Measurements from ENCODE around the gene EYS.

Gene EYS

GRCh38 chr6:64847396-64847795, 859.6 kb downstream of the EYS start:
- no peak for DNase-seq (ENCODE audit: low read depth in 2 of 2)

DNA sequence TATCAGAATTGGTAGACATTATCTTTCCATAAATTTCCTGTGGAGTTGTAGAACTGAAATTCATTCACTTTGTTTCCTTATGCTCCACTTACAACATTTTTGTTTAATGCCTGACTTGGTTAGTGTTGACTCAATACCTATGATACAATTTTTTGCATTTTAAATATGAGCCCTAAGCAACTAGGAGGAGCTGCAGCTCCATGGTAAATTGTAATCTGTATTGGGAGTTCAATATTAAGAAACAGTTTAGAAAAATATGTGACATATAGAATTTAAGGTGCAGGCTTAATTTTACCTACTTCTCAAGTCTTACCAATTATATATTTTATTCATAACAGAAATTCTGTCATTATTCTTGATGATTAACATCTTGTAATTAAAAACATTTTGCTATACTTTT, 868.3 kb downstream of the EYS start:
- DNase-seq (ENCODE audit: low read depth in 2 of 2): no peak

GRCh38 chr6:64831680-64832079, 875.3 kb downstream of the EYS start:
- DNase-seq (ENCODE audit: low read depth in 2 of 2): no peak

DNA sequence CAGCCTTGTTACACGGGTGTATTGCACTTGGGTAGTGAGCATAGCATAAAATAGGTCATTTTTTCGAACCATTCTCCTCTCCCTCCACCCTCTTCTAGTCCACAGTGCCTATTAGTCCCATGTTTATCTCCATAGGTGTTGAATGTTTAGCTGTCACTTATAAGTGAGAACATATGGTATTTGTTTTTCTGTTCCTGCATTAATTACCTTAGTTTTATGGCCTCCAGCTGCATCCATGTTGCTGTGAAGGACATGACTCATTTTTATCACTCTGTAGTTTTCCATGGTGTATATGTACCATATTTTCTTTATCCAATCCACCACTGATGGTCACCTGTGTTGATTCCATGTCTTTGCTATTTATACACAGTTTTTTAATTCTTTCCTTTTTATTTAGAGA, 889.5 kb downstream of the EYS start:
- DNase-seq (ENCODE audit: low read depth in 2 of 2): no peak

DNA sequence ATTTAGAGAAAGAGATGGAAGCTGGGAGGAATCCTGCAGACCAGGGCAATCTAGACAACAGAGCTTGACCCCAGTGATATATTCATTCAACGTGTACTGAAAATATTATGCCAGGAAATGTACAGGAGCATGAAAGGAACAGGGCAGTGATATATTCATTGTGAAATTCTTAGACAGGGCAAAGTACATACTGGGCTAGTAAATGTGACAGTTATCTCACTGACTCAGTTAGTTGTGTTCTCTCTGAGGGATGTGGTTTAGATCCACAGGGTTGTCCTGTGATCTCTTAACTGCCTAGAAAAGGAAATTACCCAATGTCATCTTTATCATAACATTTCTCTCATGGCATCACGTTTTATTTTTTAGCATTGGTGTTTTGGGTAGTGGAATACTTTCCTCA, 891.3 kb downstream of the EYS start:
- no peak for DNase-seq (ENCODE audit: low read depth in 2 of 2)

GRCh38 chr6:64812138-64812537, 894.9 kb downstream of the EYS start:
- no peak for DNase-seq (ENCODE audit: low read depth in 2 of 2)

GRCh38 chr6:64811119-64811518, 895.9 kb downstream of the EYS start:
- no peak for DNase-seq (ENCODE audit: low read depth in 2 of 2)

DNA sequence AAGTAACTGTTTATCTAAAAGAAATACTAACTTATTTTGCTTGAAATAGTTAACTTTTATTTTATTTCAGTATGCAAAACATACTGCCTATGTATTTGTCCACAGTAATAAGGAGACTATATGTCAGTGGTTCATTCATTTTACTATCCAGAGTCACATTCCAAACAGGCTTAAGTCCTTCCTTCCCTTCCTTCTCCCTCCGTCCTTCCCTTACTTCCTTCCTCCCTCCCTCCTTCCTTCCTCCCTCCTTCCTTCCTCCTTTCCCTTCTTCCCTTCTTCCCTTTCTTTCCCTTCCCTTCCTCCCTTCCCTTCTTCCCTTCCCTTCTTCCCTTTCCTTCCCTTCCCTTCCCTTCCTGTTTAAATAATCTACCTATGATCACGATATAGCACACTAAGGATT, 899.2 kb downstream of the EYS start:
- DNase-seq (ENCODE audit: low read depth in 2 of 2): no peak

DNA sequence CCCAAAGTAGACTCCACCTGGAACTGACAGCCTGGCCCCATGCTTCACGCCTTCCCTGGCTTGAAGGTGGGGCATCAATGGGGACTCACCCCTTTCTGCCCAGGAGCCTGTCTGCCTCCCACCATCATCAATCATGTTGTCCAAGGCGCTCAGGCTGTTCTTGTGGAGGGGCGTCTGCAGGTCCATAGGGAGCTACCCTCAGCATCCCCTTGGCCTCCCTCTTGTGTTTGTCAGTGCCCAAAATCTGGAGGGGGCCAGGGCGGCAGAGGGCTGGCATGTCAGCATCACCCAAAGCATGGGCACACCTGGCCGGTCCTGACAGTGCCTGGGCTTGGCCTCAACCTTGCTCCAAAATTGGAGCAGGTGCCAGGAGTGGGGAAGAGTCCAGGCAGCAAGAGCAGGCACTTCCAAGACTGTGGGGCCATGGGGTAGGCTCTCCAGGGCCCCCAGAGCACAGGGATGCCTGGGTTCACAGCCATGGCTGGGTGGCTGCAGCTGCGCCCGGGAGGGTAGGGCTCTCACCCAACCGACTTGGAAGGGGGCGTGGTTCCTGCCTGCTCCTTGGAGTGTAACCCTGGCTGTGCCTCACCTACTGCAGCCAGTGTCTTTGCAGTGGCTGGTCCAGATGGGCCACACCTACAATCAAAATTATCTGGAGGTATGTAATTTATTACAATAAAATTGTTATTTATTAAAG, 903.4 kb downstream of the EYS start:
- DNase-seq (ENCODE audit: low read depth in 2 of 2): no peak

DNA sequence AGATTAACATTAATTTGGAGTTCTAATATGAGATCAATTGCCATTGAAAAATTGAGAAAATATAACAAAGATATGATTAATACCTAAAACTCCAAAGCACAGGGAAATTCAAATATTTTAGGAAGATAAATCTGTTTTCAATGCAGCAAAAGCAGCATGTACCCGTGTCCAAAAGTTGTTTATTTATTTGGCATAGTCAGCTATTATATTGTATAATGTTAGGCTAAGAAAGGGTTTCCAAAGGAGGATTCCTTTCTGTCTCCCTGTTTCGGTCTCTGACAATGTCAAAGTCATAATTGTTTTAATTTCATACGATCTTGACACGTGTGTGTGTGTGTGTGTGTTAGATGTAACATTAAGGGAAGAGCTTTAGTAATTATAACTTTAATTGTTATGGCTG, 914.5 kb downstream of the EYS start:
- no peak for DNase-seq (ENCODE audit: low read depth in 2 of 2)

DNA sequence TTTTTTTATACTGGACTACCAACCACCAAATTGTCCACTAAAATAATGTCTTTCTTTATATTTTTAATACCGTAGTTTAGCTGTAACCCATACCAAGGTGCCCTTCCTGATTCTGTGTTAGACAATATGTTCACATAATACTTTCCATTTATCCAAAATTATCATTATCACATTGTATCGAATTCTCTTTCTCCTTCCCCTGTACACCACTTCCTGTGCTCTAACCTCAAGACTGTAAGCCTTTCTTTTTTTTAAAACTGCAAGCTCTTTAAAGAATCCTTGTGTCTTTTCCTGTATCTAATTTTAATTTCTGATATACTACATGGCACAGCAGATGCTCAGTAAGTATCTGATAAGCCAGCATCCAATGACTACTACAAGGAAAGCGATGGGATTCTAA, 917.5 kb downstream of the EYS start:
- no peak for DNase-seq (ENCODE audit: low read depth in 2 of 2)

DNA sequence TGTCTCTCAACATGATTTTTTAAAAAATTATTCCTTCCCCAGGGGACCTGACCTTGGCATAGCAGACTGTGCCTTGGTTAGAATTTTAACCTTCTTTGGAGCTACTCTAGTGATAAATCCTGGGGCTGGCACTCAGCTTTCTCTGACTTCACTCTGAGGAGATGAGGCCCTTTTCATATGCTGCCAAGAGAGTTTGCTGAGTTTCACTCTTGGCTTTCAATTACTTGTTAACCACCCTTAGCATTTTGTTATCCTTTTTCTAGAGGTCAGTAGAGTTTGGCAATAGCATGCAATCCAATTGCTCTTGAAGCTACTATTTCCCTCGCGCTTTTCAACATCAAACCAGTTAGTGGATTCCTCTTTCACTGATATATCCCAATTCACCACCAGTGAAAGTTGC, 920.3 kb downstream of the EYS start:
- DNase-seq (ENCODE audit: low read depth in 2 of 2): no peak

GRCh38 chr6:64782877-64783276, 924.1 kb downstream of the EYS start:
- DNase-seq (ENCODE audit: low read depth in 2 of 2): no peak

- no peak for DNase-seq (ENCODE audit: low read depth in 2 of 2)
These were observed 928.9 kb downstream of the EYS start for GRCh38 chr6:64777941-64778785.

GRCh38 chr6:64776359-64776758, 930.7 kb downstream of the EYS start:
- no peak for DNase-seq (ENCODE audit: low read depth in 2 of 2)

DNA sequence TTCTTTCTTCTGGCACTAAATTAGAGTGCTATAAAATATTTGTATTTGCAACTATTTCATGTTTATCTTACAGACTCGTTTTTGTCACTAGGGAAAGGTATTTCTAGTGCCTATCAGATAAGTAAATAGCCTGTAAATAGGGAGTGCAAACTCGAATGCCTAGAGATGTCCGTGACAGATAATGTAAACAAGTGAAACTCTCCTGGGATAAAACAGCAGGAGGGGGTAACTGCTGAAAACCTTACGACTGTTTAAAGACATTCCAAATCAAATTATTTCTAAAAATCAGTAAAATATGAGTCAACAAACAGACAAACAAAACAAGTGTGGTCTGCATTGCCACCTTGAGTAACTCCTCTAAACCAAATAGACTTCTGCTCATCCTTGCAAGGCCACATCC, 932.1 kb downstream of the EYS start:
- DNase-seq (ENCODE audit: low read depth in 2 of 2): no peak

- no peak for DNase-seq (ENCODE audit: low read depth in 2 of 2)
These were observed 956.1 kb downstream of the EYS start for GRCh38 chr6:64750910-64751309.

DNA sequence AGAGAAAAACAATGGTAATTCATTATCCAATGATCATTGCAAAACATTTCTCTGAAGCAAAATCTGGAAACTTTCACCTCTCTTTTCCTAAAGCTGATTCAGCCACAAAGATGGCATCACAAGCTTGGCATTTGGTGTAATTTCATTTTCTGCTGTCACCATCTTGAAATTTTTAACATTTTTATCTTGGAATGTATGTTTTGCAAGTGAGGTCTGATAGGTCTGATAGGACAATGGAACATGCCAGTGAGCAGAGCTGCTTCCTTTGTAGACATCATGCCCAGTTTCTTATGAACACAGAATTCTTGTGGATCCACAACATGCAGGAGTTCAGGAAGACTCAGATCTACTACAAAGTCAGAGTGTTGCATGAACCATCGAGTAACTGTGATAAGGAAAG, 969.6 kb downstream of the EYS start:
- no peak for DNase-seq (ENCODE audit: low read depth in 2 of 2)

GRCh38 chr6:64736421-64736950, 970.5 kb downstream of the EYS start:
- DNase-seq (ENCODE audit: low read depth in 2 of 2): no peak

DNA sequence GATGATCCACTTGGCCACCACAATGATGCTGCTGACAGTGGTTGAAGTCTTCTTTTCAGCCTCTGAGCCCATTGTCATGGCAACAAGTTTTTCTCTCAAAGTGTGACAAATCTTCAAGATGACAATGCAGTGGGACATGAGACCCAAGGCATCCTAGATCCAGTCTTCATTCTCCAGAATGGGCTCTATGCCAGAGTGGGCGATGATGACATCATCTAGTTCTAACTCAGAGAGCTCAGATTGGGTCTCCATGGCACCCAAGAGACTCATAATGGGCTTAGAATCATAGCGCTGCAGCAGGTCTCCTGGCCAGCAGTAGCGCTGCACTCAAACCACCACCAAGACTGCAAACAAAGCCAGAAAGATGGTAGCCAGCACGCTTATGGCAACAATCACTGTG, 973.6 kb downstream of the EYS start:
- DNase-seq (ENCODE audit: low read depth in 2 of 2): no peak

GRCh38 chr6:64732888-64733287, 974.1 kb downstream of the EYS start:
- DNase-seq (ENCODE audit: low read depth in 2 of 2): no peak

DNA sequence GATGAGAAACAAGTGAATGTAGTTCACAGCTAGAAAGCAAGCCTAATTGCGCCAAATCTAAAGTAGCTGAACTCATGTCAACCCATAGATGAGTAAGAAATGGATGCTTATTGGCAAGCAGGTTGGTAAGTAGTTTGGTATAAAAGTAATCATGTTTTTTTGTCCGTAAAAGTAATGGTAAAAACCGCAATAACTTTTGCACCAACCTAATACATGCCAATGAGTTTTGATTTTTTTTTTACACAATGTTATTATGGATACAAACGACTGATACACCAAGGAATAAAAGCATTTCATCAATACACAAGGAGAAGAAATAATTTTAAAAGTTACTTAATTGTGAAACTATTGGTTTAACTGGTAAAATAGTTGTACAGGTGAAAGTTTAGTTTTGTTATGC, 977.5 kb downstream of the EYS start:
- DNase-seq (ENCODE audit: low read depth in 2 of 2): no peak

DNA sequence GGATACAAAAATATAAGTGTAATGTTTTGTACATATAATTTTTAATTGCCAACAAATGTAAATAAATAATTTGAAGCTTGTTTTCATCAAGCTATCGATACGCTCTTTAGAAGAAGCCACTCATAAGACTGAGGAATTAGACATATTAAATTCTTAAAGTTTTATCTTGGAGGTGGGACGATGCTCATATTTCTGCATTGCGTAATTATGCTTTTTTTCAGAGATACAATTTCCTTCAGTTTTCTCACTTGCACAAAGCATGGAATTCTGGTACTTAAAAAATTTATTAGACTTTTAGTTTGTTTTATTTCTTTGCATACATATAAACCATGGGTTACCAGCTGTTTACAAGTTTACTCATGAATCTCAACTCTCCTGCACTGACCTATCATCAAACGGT, 980.0 kb downstream of the EYS start:
- no peak for DNase-seq (ENCODE audit: low read depth in 2 of 2)
